Neural progenitor cell (in vitro differentiated cells): ENCODE measurements around the gene TPGS1. TPM values are rescaled to one million over a fixed set of nuclear protein-coding genes. Genes with fewer than 3 reads are reported as not detected.

Experiments
- DNase-seq: peaks from one replicate; pipeline ENCODE4 v3.0.0-alpha.2; 2016; ENCODE audit warnings: low spot score
- H2AFZ ChIP-seq: fragments of 200-600 bp; sonication (generic); replicated peaks from 2 replicates; pipeline ENCODE4 v1.6.1; 2016; ENCODE audit warnings: antibody characterized with exemption
- H3F3A ChIP-seq: fragments of 200-600 bp; sonication (generic); 2 replicates; pipeline ENCODE4 v1.6.1; 2016; ENCODE audit warnings: antibody characterized with exemption, low read depth
- H3K27ac ChIP-seq: fragments of 200-600 bp; sonication (generic); 2 replicates; pipeline ENCODE4 v1.5.1; 2016; ENCODE audit warnings: mild to moderate bottlenecking
- H3K27me3 ChIP-seq: fragments of 200-600 bp; sonication (generic); 2 replicates; pipeline ENCODE4 v1.6.1; 2016; ENCODE audit warnings: mild to moderate bottlenecking, moderate library complexity
- H3K36me3 ChIP-seq: fragments of 200-600 bp; sonication (generic); 2 replicates; pipeline ENCODE4 v1.5.1; 2016
- H3K4me1 ChIP-seq: fragments of 200-600 bp; sonication (generic); 2 replicates; pipeline ENCODE4 v1.6.1; 2016; ENCODE audit warnings: mixed run types
- H3K4me2 ChIP-seq: fragments of 200-600 bp; sonication (generic); 2 replicates; pipeline ENCODE4 v1.6.1; 2016
- H3K4me3 ChIP-seq: fragments of 200-600 bp; sonication (generic); 2 replicates; pipeline ENCODE4 v1.5.1; 2016
- H3K79me2 ChIP-seq: fragments of 200-600 bp; sonication (generic); 2 replicates; pipeline ENCODE4 v1.6.1; 2016; ENCODE audit warnings: low read depth
- H3K9ac ChIP-seq: fragments of 200-600 bp; sonication (generic); 2 replicates; pipeline ENCODE4 v1.6.1; 2016
- H3K9me3 ChIP-seq: fragments of 200-600 bp; sonication (generic); 2 replicates; pipeline ENCODE4 v1.5.1; 2016; ENCODE audit warnings: low read depth
- H4K20me1 ChIP-seq: fragments of 200-600 bp; sonication (generic); 2 replicates; pipeline ENCODE4 v1.6.1; 2016; ENCODE audit warnings: low read depth
- H3K27ac Mint-ChIP-seq: 3 replicates; pipeline ENCODE4 v1.8.0; 2021; ENCODE audit warnings: mixed read lengths
- H3K27me3 Mint-ChIP-seq: 2 replicates; pipeline ENCODE4 v1.8.0; 2022; ENCODE audit warnings: low read depth, mild to moderate bottlenecking, inconsistent platforms, moderate library complexity, mixed read lengths; ENCODE audit not compliant: insufficient read depth
- H3K36me3 Mint-ChIP-seq: 3 replicates; pipeline ENCODE4 v1.8.0; 2021; ENCODE audit warnings: mixed read lengths
- H3K4me1 Mint-ChIP-seq: 3 replicates; pipeline ENCODE4 v1.8.0; 2021; ENCODE audit warnings: mixed read lengths
- H3K4me3 Mint-ChIP-seq: 3 replicates; pipeline ENCODE4 v1.8.0; 2021; ENCODE audit warnings: mild to moderate bottlenecking, moderate library complexity, mixed read lengths
- H3K9me3 Mint-ChIP-seq: 3 replicates; pipeline ENCODE4 v1.8.0; 2020; ENCODE audit warnings: mixed read lengths
- CTCF ChIP-seq: fragments of 200-600 bp; sonication (generic); IDR thresholded peaks from 2 replicates; pipeline ENCODE4 v1.5.1; 2017; ENCODE audit warnings: antibody characterized with exemption, mild to moderate bottlenecking
- EZH2 ChIP-seq: fragments of 200-600 bp; sonication (generic); IDR thresholded peaks from 2 replicates; pipeline ENCODE4 v1.6.1; 2017; ENCODE audit warnings: antibody characterized with exemption, mild to moderate bottlenecking, moderate library complexity
- EZH2phosphoT487 ChIP-seq: fragments of 200-600 bp; sonication (generic); IDR thresholded peaks from 2 replicates; pipeline ENCODE4 v1.6.1; 2017; ENCODE audit warnings: antibody characterized with exemption
- total RNA-seq: library from RNA; depleted of rRNA; stranded (reverse); fragments of >200 nt; gene quantifications from 2 replicates; pipeline ENCODE4 v1.2.3, GENCODE V29; 2015; ENCODE audit warnings: low replicate concordance

TPGS1 gene
- total RNA-seq, 1 donor from 2014 or later: 9.4 TPM

DNA sequence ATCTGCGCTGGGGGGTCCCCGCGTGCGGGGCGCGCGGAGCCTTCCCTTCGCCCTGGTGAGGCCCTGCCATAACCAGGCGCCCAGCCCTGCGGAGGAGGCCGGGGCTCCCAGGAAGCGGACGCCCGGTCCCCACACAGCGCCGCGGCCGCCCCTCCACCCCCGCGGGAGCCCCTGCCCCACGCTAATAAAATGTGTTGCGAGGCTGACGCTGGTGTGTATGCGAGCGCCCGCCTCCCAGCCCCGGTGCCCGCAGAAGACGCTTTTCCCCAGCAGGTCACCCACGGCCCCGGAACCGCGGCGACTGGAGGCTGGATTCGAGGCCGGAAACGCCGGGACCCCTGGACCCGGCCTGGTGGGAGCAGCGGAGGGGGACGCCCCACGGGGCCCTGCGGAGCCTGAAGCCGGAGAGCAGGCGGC lies 12.2 kb downstream of the TPGS1 start:
- Mint-ChIP-seq H3K27ac (no peak overlapping the region), H3K9me3 (no peaks in the 10 kb centered on the region), H3K36me3 (peaks cover 6% of the 10 kb centered on the region), H3K4me3 (no peak overlapping the region), H3K27me3 (peaks cover 7% of the 10 kb centered on the region), H3K4me1 (peaks cover 18% of the 10 kb centered on the region)
- DNase-seq: no peak
- Histone ChIP-seq H2AFZ (no peak overlapping the region), H3K9me3 (no peaks in the 10 kb centered on the region), H3K4me1 (no peaks in the 10 kb centered on the region), H3K27me3 (peaks cover 11% of the 10 kb centered on the region), H3K9ac (no peak overlapping the region), H3K36me3 (no peaks in the 10 kb centered on the region), H3F3A (peaks cover 11% of the 10 kb centered on the region), H4K20me1 (no peaks in the 10 kb centered on the region), H3K27ac (no peak overlapping the region), H3K4me3 (no peak overlapping the region), H3K4me2 (no peak overlapping the region), H3K79me2 (no peaks in the 10 kb centered on the region)
- TF ChIP-seq CTCF: no peak
- no peak for TF ChIP-seq EZH2phosphoT487
- TF ChIP-seq EZH2: no peak

DNA sequence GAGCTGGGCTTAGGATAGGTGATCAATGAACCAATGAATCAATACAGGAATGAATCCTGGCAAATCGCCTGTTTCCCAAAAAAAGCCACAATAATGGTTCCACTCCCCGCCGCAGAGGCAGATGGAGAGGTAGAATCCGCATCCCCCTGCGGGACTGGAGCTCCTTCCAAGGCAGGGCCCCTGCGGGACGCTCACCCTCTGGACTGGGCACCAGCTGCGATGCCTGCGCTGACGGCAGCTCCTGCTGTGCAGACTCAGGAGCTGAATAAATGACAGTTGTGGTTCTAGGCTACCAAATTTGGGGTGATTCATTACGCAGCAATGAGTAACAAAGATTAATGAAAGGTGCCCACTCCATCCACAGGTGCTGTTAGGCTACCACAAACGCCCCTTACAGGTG lies 15.4 kb downstream of the TPGS1 start:
- H3K27ac ChIP-seq: no peak overlapping the region
- no peak for DNase-seq
- H4K20me1 ChIP-seq: no peaks in the 10 kb centered on the region
- H2AFZ ChIP-seq: no peak overlapping the region
- H3K9ac ChIP-seq: no peak overlapping the region
- H3K27me3 ChIP-seq: peaks cover 23% of the 10 kb centered on the region
- H3K36me3 Mint-ChIP-seq: peaks cover 6% of the 10 kb centered on the region
- no peak overlapping the region for H3K4me2 ChIP-seq
- no peak overlapping the region for H3K27ac Mint-ChIP-seq
- peaks cover under 1% of the 10 kb centered on the region for H3K27me3 Mint-ChIP-seq
- H3K9me3 Mint-ChIP-seq: no peaks in the 10 kb centered on the region
- no peak overlapping the region for H3K4me3 Mint-ChIP-seq
- no peaks in the 10 kb centered on the region for H3K36me3 ChIP-seq
- H3K4me1 ChIP-seq: peaks cover 2% of the 10 kb centered on the region
- H3K9me3 ChIP-seq: no peaks in the 10 kb centered on the region
- H3K79me2 ChIP-seq: no peaks in the 10 kb centered on the region
- no peaks in the 10 kb centered on the region for H3F3A ChIP-seq
- peaks cover 21% of the 10 kb centered on the region for H3K4me1 Mint-ChIP-seq
- H3K4me3 ChIP-seq: no peak overlapping the region
- TF ChIP-seq EZH2phosphoT487: no peak
- no peak for TF ChIP-seq EZH2
- TF ChIP-seq CTCF: no peak

DNA sequence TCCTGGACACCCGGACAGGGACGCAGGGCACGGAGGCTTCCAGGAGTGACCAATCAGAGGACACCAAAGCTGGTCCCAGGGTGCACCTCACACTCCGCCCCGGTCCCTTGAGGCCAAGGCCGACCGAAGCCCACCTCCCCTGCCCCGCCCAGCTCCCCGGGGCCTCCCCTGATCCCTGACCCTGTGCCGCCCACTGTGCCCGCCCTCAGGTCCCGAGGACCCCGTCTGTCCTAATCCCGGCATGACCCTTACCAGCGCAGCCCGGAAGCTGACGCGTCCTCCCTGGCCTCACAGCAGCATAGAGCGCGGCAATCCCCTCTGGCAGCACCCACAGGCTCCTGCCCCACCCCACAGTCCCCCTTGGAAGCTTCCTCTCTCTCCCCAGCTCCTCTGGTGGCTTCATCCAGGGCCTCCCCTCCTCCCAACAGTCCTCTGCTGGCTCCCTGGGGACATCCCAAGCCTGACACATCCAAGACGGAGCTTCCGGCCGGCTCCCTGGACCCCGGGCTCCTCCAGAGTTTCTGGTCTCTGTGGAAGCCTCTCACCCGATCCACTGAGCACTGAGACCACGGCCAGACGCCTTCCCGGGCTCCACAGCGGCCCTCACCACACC lies 16.9 kb downstream of the TPGS1 start:
- Mint-ChIP-seq H3K4me3 (no peak overlapping the region), H3K27ac (no peak overlapping the region), H3K9me3 (peaks cover 3% of the 10 kb centered on the region), H3K36me3 (peaks cover 10% of the 10 kb centered on the region), H3K27me3 (peaks cover 4% of the 10 kb centered on the region), H3K4me1 (peaks cover 30% of the 10 kb centered on the region)
- Histone ChIP-seq H4K20me1 (no peaks in the 10 kb centered on the region), H2AFZ (no peak overlapping the region), H3K4me3 (no peak overlapping the region), H3K9me3 (no peaks in the 10 kb centered on the region), H3K79me2 (no peaks in the 10 kb centered on the region), H3K27me3 (peaks cover 23% of the 10 kb centered on the region), H3F3A (peaks cover 9% of the 10 kb centered on the region), H3K27ac (no peak overlapping the region), H3K4me1 (peaks cover 7% of the 10 kb centered on the region), H3K36me3 (no peaks in the 10 kb centered on the region), H3K9ac (no peak overlapping the region), H3K4me2 (no peak overlapping the region)
- TF ChIP-seq EZH2phosphoT487 (no peak), EZH2 (no peak), CTCF (no peak)
- no peak for DNase-seq
